OCI-LY1 (cell line): Measurements from ENCODE around the gene SPG11.

Source experiments
- CTCF ChIP-seq: fragments of 200-600 bp; sonication (generic), shearing (Covaris generic); IDR thresholded peaks from 2 replicates; pipeline ENCODE4 v1.5.1; 2017; ENCODE audit warnings: mild to moderate bottlenecking, antibody characterized with exemption, low read length, moderate library complexity, mixed read lengths
- EZH2 ChIP-seq: fragments of 200-600 bp; sonication (generic), shearing (Covaris generic); IDR thresholded peaks from 2 replicates; pipeline ENCODE4 v1.8.0; 2017; ENCODE audit warnings: borderline replicate concordance, mixed run types, mild to moderate bottlenecking, antibody characterized with exemption, low read length, moderate library complexity, mixed read lengths

GRCh38 chr15:44667039-44667360 is 3.5 kb upstream of the SPG11 start:
- TF ChIP-seq CTCF (no peak), EZH2 (no peak)
